HG02970 (cell line): ENCODE measurements around the gene LCE2D.
"Not testable (repeated sequence)": the region's sequence is repeated elsewhere in the genome, so short reads cannot be mapped to it uniquely, and the experiment has no call there.

Experiments
- ATAC-seq: cut with Tn5 transposase; IDR thresholded peaks from one replicate; pipeline ENCODE4 v1.9.1; 2021; ENCODE audit warnings: mild to moderate bottlenecking, moderate library complexity, moderate number of reproducible peaks; ENCODE audit not compliant: unreplicated experiment, low FRiP score

LCE2D gene, protein sequence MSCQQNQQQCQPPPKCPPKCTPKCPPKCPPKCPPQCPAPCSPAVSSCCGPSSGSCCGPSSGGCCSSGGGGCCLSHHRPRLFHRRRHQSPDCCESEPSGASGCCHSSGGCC

DNA sequence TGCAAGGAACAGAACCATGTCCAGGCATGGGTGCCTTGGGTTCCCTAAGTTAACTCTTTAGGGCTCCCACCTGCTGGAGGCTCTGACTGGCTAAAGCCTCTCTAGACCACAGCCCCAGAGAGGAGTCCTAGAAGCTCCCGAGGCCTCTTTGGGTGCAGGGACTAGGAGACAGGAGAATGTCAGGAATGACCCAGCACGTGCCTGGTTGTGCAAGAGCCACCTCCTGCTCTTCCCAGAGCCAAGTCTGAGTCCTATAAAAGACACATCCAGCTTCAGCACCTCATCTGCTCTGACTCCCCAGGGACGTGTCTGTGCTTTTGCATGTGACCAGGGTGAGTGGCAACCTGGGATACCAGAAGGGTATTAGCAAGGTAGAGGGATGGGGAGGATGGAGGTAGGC is at the start of gene LCE2D:
Gene LCE2D (plus strand): TSS at position 283 of the 400 bp plus-strand sequence. CDS start 726 bp downstream, outside the sequence.
- ATAC-seq = no peak

DNA sequence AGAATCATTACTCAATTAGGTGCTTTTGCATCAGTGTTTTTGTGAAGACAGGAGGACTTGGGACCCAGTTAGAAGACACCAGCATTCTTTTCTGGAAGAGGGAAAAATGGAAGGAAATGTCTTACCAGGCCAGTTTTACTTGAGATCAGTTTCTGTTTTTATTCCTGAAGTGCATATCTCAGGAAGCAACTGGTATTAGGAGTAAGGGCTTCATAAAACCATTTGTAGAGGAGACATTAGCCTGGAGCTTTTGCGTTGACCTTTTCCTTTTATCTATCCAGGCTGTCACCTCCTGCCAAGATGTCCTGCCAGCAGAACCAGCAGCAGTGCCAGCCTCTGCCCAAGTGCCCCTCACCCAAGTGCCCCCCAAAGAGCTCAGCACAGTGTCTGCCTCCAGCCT is 49.7 kb upstream of the LCE2D start, which contains the start of gene LCE3B:
Gene LCE3B (plus strand): TSS at position 301 of the 400 bp plus-strand sequence. CDS start 0 bp downstream, at position 301.
- ATAC-seq = no peak

DNA sequence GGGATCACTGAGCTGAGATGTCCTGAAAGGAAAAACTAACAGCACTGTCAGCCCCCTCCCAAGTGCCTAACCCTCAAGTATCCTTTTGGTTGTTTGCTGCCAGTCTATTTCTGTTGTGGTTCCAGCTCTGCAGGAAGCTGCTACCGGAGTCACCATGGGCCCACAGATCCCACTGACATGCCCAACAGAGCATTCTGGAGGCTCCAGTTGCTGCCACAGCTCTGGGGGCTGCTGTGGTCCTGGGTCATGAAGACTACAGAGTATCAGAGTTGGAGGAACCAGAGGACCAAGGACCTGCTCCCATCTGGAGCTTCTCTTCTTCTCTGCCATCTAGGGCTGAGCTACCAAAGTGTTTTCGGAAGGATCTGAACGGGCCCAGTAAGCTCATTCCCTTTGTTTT is 41.2 kb upstream of the LCE2D start:
- ATAC-seq = no peak

DNA sequence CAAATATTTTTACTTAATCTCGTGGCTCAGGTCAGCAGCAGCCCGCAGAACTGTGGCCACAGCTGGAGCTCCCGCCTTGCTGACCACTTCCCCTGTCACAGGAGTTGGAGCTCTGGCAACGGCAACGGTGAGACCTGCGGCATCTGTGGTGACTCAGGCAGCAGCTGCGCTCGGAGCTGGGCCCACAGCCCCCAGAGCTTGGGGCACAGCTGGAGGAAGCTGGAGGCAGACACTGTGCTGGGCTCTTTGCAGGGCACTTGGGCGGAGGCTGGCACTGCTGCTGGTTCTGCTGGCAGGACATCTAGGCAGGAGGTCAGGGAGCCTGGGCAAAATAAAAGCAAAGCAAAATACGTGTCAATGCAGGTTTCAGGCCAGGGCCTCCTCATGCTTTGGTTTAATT is 40.4 kb upstream of the LCE2D start, which contains the start of gene LCE3A:
Gene LCE3A (minus strand): TSS at position 301 of the 400 bp plus-strand sequence. CDS start 0 bp downstream, at position 301.
- ATAC-seq = no peak

DNA sequence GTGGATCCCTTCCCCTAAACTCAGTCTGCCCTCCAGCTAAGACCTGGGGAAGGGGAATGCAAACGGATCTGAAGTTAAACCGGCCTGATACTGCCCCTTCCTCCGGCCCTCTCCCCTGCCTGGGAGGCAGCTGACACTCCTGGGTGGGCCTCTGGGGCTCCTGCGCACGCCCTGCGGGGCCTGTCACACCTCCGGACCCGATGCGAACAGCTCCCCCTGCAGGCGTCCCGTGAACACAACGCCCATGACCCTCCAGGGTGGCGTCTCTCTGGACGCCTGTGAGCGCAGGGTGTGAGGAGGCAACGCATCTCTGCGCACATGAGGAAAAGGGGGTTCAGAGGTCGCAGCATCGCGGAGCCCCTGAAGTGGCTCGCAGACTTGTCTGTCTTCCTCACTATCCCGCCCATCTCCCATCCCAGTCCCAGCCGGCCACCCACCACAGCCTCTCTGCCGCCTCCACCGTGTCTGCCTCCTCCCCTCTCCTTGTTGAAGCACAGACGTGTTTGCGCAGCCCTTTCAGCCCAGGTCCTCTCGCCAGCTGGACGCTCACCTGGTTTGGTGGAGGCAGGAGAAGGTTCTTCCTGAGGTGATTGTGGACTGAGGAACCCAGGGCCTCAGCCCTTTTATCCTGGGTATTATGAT is 39.9 kb upstream of the LCE2D start:
- ATAC-seq = no peak

DNA sequence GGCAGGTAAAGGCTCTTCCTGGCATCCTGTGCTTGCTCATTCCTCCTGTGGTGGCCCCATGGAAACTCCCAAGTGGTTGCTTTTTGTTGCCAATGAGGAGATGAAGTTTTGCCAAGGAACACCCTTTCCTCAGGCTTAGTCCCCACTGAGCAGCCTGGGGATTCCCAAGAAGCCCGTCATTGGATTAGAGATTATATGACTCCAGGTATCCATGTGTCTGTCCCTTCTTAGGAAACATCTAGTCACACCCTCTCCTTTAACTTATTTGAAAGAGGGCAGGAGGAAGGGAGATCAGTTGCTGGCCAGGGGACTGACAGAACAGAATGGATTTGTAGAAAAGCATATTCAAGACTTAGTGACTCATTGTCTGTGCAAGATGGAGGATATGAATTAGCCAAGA is 36.4 kb upstream of the LCE2D start:
- no peak for ATAC-seq

DNA sequence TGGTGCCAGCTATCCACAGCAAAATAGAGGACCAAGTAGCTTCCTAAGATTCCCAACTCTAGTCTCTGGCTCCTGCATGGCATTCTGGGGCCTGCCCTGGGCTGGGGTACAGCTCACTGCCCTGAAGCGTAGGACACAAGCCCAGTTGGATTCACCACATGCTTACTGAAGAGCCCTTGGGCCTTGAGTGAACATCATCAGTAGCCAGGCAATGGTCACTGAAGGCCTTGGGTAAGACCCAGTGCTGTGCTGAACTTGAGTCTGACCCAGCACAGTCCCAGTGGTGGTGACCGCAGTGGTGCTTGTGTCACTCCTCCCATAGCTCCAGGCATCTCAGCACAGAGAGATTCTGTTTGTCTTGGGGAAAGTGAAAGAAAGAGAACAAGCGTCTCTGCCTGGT is 32.6 kb upstream of the LCE2D start:
- no peak for ATAC-seq

DNA sequence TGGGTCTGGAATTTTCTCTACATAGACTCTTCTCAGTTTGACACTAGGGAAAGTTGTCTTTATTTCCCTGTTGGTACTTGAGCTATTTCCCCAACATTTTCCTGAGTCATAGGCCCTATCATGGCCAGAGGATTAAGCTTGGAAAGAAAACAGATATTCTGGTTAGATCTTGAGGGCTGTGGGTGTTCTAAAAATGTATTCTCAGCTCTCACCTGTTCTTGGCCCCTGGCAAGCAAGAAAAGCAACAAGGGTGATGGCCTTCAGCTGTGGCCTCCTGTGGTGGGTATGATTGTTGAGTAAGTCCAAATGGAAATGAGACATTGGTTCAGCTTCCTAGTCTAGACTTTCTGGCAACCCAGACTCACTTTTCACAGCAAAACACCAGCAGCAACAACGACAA is 22.8 kb upstream of the LCE2D start:
- no peak for ATAC-seq

DNA sequence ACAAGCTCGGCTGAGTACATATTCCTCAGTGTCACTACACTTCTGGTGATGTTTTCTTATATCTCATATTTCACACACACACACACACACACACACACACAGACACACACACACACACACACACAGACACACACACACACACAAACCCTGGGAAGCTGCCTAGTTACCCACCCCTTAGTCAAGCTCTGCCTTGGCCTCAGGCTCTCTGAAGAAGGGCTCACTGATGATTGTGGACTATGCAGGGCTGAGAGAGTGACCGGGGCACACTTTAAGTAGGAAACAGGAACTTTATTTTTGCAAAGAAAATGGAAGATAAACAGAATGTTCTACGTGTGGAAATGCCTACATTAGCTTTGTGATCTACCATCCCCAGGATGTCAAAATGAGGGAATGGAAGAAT is 19.2 kb upstream of the LCE2D start:
- no peak for ATAC-seq

DNA sequence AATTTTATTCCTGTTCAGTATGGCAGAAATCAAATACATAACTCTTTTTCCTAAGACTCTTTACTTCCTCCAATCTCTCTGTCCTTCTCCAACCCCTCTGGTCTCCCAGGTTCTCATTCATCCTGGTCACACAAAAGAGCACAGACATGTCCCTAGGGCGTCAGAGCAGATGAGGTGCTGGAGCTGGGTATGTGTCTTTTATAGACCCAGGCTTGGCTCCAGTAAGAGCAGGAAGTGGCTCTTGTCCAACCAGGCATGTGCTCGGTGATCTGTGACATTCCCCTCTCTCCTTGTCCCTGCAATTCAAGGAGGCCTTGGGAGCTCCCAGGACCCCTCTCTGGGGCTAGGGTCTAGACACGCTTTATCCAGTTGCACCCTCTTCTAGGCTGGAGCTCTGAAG is 18.0 kb upstream of the LCE2D start:
- ATAC-seq = no peak

DNA sequence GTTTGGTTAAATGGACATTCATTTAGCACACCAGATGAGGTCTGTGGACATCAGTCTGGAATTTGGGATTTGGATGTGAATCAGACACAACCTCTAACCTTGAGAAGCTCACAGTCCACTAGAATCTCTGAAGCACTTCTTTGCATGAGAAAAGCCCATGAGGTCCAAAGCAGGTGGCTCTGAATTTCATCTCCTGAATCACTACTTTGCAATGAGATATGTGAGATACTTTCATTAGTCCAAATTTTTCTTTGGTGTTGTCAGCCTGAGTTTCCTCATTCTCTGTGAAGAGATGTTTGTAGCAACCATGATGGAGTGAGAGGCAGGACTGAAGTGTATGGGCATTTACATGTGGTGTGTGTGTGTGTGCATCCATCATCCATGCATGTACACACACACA is 16.5 kb upstream of the LCE2D start:
- no peak for ATAC-seq

DNA sequence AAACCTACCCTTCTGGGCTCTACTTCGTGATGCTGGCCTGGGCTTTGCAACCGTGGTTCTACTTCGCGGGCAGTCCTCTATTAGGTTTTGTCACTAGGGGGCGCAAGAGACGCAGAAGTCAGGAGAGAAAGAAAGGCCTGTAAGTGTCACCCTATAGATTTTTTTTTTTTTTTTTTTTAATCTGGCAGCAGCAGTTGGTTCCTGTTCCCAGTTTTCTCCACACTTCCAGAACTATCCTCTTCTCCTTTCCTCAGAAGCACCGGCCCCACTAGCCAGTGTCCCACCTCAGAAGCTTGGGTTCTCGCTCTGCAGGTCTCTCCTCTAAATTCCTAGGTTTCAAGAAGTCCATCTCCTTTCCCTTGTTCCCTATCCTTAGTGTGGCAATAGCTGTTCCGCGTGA is 9.1 kb upstream of the LCE2D start:
- ATAC-seq = no peak

DNA sequence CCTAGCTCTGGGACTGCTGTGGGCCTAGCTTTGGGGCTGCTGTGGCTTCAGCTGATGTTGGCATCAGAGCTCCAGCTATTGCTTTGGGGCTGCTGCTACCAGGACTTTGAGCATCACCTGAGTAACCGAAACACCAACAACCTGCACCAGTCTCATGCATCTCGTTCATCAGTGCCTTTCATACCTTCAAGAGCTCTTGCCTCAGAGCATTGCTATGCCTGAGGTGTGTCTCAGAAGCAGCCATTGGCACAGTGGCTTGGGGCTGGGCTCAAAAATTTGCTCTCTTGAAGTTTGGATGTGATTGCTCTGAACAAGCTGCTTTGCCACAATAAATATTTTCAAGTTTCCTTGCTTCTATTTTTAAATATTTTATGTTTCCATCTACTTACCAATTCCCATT is 6.7 kb upstream of the LCE2D start:
- ATAC-seq = no peak

DNA sequence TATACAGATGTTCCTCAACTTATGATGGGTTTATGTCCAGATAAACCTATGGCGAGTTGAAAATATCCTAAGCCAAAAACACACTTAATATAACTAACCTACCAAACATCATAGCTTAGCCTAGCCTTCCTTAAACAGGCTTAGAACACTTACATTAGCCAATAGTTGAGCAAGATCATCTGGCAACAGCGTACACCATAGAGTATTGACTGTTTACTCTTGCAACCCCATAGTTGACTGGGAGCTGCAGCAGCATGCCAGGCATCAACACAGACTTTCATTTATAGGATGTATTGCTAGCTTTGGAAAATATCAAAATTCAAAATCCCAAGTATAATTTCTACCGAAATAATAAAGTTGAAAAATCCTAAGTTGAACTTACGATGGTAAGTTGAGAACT is 5.5 kb upstream of the LCE2D start:
- ATAC-seq = no peak

DNA sequence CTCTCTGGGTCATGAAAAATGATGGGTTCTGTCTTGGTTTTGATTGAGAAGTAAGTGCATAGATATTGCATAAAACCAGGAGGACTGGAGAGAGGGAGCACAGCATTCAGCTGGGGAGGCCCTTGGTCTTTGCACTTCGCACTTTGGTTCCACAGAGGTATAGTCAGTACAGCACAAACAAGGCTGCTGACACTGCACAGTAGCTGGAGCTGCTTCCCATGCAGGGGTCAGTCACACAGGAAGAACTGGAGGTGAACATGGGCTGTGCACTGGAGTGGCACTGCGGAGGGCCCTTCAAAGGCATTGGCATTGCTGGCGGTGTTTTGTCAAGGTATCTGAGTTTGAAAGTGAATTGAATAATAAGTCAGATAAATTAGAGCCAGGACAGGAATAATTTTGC is 4.5 kb upstream of the LCE2D start:
- no peak for ATAC-seq

DNA sequence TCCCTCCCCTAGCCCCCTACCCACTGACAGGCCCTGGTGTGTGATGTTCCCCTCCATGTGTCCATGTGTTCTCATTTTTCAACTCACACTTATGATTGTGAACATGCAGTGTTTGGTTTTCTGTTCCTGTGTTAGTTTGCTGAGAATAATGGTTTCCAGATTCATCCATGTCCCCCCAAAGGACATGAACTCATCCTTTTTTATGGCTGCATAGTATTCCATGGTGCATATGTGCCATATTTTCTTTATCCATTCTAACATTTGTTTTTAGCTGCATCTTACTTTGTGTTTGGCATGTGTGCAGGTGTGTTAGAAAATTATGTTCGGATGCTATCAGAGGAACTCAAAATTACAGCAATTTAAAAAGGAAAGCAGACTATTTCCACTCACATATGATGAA is 3.0 kb downstream of the LCE2D start:
- not testable (repeated sequence) for ATAC-seq

DNA sequence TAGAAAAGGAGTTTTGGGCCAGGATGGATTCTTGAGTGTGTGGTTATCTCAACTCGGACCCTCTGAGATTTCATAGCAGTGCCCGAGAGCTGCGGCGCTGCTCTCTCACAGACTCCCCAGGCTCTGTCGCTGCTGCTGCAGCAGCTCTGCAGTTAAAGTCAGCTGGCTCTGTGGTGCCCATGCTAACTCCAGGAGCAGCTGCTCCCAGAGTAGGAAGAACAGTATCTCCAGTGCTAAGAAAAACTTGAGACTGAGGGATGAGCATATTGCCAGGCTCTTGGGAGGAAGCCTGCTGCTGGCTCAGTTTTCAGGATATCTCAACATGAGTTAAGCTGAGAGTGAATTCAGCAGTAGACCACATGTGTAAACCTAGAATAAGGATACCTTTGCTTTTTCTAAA is 4.5 kb downstream of the LCE2D start:
- no peak for ATAC-seq

DNA sequence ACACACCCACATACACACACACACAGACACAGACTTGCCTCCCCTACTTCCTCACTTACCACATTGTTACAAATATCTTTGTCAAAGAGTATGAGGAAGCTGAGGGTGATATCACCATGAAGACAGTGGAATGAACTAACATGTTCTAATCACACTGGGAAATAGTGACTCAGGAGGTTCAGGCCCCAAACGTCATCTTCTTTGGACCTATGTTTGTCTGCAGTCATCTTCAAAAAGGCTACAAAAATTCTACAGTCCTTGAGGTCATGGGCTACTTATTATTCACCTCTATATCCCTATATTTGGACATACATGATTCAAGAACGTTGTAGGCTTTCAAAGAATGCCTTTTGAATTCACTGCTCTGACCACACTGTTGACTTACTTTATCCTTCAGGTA is 9.8 kb downstream of the LCE2D start:
- ATAC-seq = no peak

DNA sequence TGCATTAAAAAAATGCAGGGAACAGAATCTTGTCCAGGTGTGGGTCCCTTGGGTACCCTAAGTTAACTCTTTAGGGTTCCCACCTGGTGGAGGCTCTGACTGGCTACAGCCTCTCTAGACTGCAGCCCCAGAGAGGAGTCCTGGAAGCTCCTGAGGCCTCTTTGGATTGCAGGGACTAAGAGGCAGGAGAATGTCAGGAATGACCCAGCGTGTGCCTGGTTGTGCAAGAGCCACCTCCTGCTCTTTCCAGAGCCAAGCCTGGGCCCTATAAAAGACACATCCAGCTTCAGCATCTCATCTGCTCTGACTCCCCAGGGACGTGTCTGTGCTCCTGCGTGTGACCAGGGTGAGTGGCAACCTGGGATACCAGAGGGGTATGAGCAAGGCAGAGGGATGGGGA is 11.8 kb downstream of the LCE2D start, which contains the start of gene LCE2C:
Gene LCE2C (plus strand): TSS at position 297 of the 400 bp plus-strand sequence. CDS start 737 bp downstream, outside the sequence.
- ATAC-seq = not testable (repeated sequence)

DNA sequence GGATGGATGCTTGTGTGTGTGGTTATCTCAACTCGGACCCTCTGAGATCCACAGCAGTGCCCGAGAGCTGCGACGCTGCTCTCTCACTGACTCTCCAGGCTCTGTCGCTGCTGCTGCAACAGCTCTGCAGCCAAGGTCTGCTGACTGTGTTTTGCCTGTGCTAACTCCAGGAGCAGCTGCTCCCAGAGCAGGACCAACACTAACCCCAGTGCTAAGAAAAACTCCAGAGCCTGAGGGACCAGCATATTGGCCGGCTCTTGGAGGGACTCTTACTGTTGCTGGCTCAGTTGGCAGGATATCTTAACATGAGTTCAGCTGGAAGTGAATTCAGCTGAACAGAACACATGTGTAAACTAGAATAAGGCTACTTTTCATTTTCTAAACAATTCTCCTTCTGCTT is 16.3 kb downstream of the LCE2D start:
- ATAC-seq = no peak

DNA sequence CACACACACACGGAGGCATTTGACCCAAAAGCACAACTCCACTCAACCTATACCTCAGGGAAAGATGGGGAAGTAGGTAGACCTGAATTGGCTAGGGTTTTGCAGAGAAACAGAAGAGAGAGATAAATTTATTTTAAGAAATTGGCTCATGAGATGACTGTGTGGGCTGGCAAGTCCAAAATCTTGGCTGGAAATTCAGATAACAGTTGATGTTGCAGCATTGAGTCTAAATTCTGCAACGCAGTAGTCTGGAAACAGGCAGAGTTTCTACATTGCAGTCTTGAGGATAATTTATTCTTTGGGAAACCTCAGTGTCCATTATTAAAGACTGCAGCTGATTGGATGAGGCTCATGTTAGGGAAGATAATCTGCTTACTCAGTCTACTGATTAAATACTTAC is 18.4 kb downstream of the LCE2D start:
- no peak for ATAC-seq

DNA sequence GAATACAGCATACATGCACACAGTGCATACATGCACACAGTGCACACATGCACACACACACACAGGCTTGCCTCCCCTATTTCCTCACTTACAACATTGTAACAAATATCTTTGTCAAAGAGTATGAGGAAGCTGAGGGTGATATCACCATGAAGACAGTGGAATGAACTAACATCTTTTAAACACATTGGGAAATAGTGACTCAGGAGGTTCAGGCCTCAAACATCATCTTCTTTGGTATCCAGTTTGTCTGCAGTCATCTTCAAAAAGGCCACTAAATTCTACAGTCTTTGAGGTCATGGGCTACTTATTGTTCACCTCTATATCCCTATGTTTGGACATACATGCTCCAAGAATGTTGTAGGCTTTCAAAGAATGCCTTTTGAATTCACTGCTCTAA is 20.7 kb downstream of the LCE2D start:
- ATAC-seq = no peak
